A673 (cell line): ENCODE measurements around the gene TANC1. TPM values are rescaled to one million over a fixed set of nuclear protein-coding genes. Genes with fewer than 3 reads are reported as not detected.

Source experiments
- BruUV-seq: library from RNA; stranded (reverse); fragments of 400-500 nt; replicated peaks from 2 replicates; lab custom pipeline; 2021; lab: Mats Ljungman, UMichigan
- CTCF ChIA-PET: fragments of 300-600 bp; sonication (Branson Sonifier 250); formaldehyde crosslinking; loops from one replicate; lab custom pipeline; 2022; ENCODE audit warnings: antibody characterized with exemption; lab: Charles Lee
- POLR2A ChIA-PET: fragments of 300-600 bp; sonication (Branson Sonifier 250); formaldehyde crosslinking; loops from one replicate; lab custom pipeline; 2022; ENCODE audit warnings: antibody characterized with exemption; ENCODE audit not compliant: low non-redundant PET; lab: Charles Lee
- DNase-seq: peaks from one replicate; pipeline ENCODE4 v3.0.0-alpha.2; 2015; ENCODE audit warnings: low spot score
- H3K27ac ChIP-seq: fragments of 200-600 bp; sonication (generic); 2 replicates; pipeline ENCODE4 v1.5.1; 2016; ENCODE audit warnings: mixed run types, low read depth, mild to moderate bottlenecking, mixed read lengths, antibody characterized with exemption, low read length; ENCODE audit not compliant: poor library complexity, severe bottlenecking
- H3K27me3 ChIP-seq: fragments of 200-600 bp; sonication (generic); replicated peaks from 2 replicates; pipeline ENCODE4 v1.6.1; 2017; ENCODE audit warnings: mixed run types, low read depth, mild to moderate bottlenecking, mixed read lengths, antibody characterized with exemption, low read length; ENCODE audit not compliant: insufficient read depth, poor library complexity
- H3K36me3 ChIP-seq: fragments of 200-600 bp; sonication (generic); 2 replicates; pipeline ENCODE4 v1.6.1; 2016; ENCODE audit warnings: mixed run types, mild to moderate bottlenecking, mixed read lengths, antibody characterized with exemption, low read length; ENCODE audit not compliant: insufficient read depth, poor library complexity, severe bottlenecking
- H3K4me1 ChIP-seq: fragments of 200-600 bp; sonication (generic); 2 replicates; pipeline ENCODE4 v1.6.1; 2017; ENCODE audit warnings: mixed run types, mild to moderate bottlenecking, mixed read lengths, antibody characterized with exemption, low read length; ENCODE audit not compliant: insufficient read depth, poor library complexity, severe bottlenecking
- H3K4me3 ChIP-seq: fragments of 200-600 bp; sonication (generic); 2 replicates; pipeline ENCODE4 v1.5.1; 2016; ENCODE audit warnings: low read depth, mixed run types, mild to moderate bottlenecking, mixed read lengths, low read length; ENCODE audit not compliant: poor library complexity, severe bottlenecking
- H3K9me3 ChIP-seq: fragments of 200-600 bp; sonication (generic); 2 replicates; pipeline ENCODE4 v1.6.1; 2016; ENCODE audit warnings: mixed run types, low read depth, mild to moderate bottlenecking, mixed read lengths, antibody characterized with exemption, low read length; ENCODE audit not compliant: poor library complexity, severe bottlenecking
- EZH2 ChIP-seq: fragments of 200-600 bp; sonication (generic); IDR thresholded peaks from 2 replicates; pipeline ENCODE4 v1.6.1; 2017; ENCODE audit warnings: borderline replicate concordance, low read depth, mild to moderate bottlenecking, mixed read lengths, antibody characterized with exemption, low read length; ENCODE audit not compliant: poor library complexity, severe bottlenecking
- intact Hi-C: fragments of 100-400 bp; cut with micrococcal nuclease; formaldehyde crosslinking; loops from one replicate; pipeline ENCODE4 v1.10.0; 2022; ENCODE audit not compliant: unreplicated experiment
- total RNA-seq: library from RNA; stranded (reverse); gene quantifications from 2 replicates; pipeline ENCODE4 v1.2.3, GENCODE V29; 2021
- TF ChIP-seq, protein P1 (sequence below): fragments of 300-800, 200-600 bp; sonication (generic); conservative IDR thresholded peaks from 2 replicates; pipeline ENCODE4 v1.5.1; 2017; ENCODE audit warnings: low read depth, mild to moderate bottlenecking, antibody characterized with exemption, low read length, moderate library complexity, mixed read lengths

TANC1 gene
- total RNA-seq, 1 experiment from 2014 or later, result 9.0 TPM

DNA sequence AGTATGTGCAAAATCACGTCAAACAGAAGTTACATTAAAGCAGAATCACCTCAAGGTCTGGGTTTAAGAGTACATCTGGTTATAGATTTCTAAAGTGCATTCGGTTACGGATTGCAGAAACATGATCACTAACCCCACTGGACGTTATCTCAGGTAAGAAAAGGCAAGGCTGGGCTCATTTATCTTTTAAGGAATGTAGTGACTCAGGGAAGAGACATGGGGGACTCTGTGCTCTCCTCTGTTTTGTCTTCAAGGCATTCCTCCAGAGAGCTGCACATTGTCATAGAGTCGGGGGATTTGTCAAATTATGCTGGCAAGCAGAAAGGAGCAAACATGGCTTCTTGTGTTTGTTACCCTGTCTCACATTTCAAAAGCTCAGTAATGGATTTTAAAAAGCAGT lies 303.7 kb downstream of the TANC1 start:
- no peak overlapping the region for H3K4me3 ChIP-seq
- H3K4me1 ChIP-seq, result no peaks in the 10 kb centered on the region
- no peaks in the 10 kb centered on the region for H3K27me3 ChIP-seq
- intact Hi-C loops, result no loop called here
- peaks cover 2% of the 10 kb centered on the region for H3K36me3 ChIP-seq
- H3K9me3 ChIP-seq, result no peaks in the 10 kb centered on the region
- TF ChIP-seq, protein P1, sequence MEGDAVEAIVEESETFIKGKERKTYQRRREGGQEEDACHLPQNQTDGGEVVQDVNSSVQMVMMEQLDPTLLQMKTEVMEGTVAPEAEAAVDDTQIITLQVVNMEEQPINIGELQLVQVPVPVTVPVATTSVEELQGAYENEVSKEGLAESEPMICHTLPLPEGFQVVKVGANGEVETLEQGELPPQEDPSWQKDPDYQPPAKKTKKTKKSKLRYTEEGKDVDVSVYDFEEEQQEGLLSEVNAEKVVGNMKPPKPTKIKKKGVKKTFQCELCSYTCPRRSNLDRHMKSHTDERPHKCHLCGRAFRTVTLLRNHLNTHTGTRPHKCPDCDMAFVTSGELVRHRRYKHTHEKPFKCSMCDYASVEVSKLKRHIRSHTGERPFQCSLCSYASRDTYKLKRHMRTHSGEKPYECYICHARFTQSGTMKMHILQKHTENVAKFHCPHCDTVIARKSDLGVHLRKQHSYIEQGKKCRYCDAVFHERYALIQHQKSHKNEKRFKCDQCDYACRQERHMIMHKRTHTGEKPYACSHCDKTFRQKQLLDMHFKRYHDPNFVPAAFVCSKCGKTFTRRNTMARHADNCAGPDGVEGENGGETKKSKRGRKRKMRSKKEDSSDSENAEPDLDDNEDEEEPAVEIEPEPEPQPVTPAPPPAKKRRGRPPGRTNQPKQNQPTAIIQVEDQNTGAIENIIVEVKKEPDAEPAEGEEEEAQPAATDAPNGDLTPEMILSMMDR, result no peak
- no peak for TF ChIP-seq EZH2
- ChIA-PET CTCF (no interaction called here), POLR2A (interaction anchor here (0.6 kb wide), 1 partner anchor 17 kb away, joined by 3 read pairs; no protein-coding TSS in a partner anchor)
- no peak overlapping the region for H3K27ac ChIP-seq
- DNase-seq, result no peak
- no TSS peak for BruUV-seq

DNA sequence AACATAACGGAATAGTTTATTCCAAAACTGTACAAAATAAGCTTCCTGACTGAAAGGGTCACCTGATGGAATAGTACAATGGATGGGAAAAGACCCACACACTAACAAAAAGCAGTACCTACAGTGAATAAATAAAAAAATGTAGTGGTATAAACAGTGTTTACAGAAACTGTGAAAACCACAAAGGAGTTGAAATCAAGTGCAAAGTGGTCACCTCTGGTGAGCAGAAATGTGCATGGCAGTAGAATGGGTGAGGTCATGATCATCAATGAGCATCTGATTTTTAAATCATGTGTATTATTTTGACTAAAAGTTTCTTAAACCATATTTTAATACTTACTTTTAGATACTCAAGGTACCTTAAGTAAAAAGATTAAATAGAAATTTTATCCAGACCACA lies 306.7 kb downstream of the TANC1 start:
- Histone ChIP-seq H3K36me3 (peaks cover 12% of the 10 kb centered on the region), H3K4me3 (no peak overlapping the region), H3K4me1 (no peaks in the 10 kb centered on the region), H3K27ac (no peak overlapping the region), H3K27me3 (no peaks in the 10 kb centered on the region), H3K9me3 (no peaks in the 10 kb centered on the region)
- intact Hi-C loops, result no loop called here
- POLR2A ChIA-PET, result no interaction called here
- CTCF ChIA-PET, result no interaction called here
- BruUV-seq, result no TSS peak
- DNase-seq, result no peak
- TF ChIP-seq EZH2, result no peak

DNA sequence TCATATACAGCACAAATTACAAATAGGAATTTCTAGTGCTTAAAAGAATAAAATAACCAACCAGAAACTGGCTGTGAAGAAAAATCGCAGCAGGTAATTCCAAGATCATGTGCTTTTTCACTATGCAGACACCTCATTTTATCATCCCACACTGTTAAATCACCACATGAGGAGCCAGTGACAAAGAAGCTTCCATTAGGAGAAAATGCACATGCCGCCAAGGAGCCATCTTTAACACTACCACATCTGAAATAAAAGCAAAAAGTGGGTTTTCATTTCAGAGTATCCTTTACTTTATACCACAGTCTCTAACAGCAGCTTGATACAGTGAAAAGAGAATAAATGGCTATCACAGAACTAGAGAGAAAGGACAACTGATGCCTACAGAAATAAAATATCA lies 311.3 kb downstream of the TANC1 start:
- no peaks in the 10 kb centered on the region for H3K27me3 ChIP-seq
- no peak overlapping the region for H3K4me3 ChIP-seq
- no peak for DNase-seq
- no peak overlapping the region for H3K27ac ChIP-seq
- no TSS peak for BruUV-seq
- no peaks in the 10 kb centered on the region for H3K4me1 ChIP-seq
- peaks cover 9% of the 10 kb centered on the region for H3K36me3 ChIP-seq
- CTCF ChIA-PET, result no interaction called here
- intact Hi-C loops, result loop anchor here (10.0 kb wide), 1 partner anchor 335 kb away; the partner anchor contains the start of gene BAZ2B
- TF ChIP-seq, protein P1, result no peak
- TF ChIP-seq EZH2, result no peak
- H3K9me3 ChIP-seq, result no peaks in the 10 kb centered on the region
- POLR2A ChIA-PET, result no interaction called here

DNA sequence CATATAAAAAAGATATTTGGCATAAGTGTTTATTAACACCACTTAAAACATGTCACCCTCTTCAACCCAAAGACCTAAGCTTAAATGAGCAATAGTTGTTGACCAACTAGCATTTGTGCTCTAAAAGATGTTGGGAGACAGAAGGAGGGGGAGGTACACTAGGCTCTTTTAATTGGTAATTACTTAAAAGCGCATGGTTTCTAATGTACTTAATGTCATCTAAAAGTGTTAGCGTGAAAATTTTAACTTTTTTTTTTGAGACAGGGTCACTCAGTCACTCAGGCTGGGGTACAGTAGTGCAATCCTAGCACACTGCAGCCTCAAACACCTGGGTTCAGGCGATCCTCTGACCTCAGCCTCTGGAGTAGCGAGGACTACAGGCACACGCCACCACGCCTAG lies 312.6 kb downstream of the TANC1 start:
- TF ChIP-seq, protein P1, result no peak
- no peak for TF ChIP-seq EZH2
- intact Hi-C loops, result loop anchor here (10.0 kb wide), 1 partner anchor 334 kb away; the partner anchor contains the start of gene BAZ2B
- CTCF ChIA-PET, result no interaction called here

More for the DNA sequence above, 312.6 kb downstream of the TANC1 start:
- H3K27me3 ChIP-seq, result no peaks in the 10 kb centered on the region
- H3K27ac ChIP-seq, result no peak overlapping the region
- no peak for DNase-seq
- peaks cover 9% of the 10 kb centered on the region for H3K36me3 ChIP-seq
- POLR2A ChIA-PET, result no interaction called here
- no TSS peak for BruUV-seq
- no peaks in the 10 kb centered on the region for H3K4me1 ChIP-seq
- H3K4me3 ChIP-seq, result no peak overlapping the region
- H3K9me3 ChIP-seq, result no peaks in the 10 kb centered on the region
